DMS79 (cell line): Measurements from ENCODE around the gene EDC4.
"Not testable (repeated sequence)": the region's sequence is repeated elsewhere in the genome, so short reads cannot be mapped to it uniquely, and the experiment has no call there.

Source experiments
- DNase-seq: peaks from one replicate; lab custom pipeline; 2025; lab: John Stamatoyannopoulos, UW

The EDC4 gene, protein sequence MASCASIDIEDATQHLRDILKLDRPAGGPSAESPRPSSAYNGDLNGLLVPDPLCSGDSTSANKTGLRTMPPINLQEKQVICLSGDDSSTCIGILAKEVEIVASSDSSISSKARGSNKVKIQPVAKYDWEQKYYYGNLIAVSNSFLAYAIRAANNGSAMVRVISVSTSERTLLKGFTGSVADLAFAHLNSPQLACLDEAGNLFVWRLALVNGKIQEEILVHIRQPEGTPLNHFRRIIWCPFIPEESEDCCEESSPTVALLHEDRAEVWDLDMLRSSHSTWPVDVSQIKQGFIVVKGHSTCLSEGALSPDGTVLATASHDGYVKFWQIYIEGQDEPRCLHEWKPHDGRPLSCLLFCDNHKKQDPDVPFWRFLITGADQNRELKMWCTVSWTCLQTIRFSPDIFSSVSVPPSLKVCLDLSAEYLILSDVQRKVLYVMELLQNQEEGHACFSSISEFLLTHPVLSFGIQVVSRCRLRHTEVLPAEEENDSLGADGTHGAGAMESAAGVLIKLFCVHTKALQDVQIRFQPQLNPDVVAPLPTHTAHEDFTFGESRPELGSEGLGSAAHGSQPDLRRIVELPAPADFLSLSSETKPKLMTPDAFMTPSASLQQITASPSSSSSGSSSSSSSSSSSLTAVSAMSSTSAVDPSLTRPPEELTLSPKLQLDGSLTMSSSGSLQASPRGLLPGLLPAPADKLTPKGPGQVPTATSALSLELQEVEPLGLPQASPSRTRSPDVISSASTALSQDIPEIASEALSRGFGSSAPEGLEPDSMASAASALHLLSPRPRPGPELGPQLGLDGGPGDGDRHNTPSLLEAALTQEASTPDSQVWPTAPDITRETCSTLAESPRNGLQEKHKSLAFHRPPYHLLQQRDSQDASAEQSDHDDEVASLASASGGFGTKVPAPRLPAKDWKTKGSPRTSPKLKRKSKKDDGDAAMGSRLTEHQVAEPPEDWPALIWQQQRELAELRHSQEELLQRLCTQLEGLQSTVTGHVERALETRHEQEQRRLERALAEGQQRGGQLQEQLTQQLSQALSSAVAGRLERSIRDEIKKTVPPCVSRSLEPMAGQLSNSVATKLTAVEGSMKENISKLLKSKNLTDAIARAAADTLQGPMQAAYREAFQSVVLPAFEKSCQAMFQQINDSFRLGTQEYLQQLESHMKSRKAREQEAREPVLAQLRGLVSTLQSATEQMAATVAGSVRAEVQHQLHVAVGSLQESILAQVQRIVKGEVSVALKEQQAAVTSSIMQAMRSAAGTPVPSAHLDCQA (N-terminal part only)

DNA sequence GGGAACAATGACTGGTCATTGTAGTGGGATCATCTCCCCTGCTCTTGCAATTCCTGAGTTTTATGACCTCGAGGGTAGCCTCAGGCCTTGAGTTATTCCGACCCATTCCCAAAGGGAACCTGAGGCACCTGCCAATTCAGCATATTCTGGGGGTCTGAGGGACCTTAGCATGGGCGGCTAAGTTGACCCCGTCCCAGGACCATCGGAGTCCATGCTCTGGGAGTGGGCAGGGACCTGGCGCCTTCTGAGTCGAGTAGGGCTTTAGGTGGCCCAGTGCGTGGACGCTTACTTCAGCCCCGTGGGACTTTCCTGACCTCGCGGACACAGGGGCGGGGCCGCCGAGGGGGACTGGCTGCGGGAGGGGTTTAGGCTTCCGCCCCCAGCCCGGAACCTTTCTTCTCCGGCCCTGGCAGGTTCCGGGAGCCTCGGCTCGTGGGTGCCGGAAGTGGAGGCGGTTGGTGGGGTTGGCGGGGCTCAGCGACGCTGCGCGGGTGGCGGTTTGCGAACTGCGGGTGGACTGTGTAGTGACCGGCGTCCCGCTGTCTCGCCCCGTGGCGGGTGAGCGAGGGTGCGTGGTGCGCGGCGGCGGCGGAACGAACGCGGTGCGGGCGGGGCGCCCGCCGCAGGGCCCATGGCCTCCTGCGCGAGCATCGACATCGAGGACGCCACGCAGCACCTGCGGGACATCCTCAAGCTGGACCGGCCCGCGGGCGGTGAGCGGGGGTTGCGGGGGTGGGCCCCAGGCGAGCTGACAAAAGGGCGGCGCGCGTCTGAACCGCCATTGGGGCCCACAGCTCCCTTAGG lies at the start of gene EDC4:
EDC4 (plus strand) TSS at position 422 of the 804 bp plus-strand sequence; CDS start at position 632, 210 bp downstream.
- peak; percentile 13 for DNase-seq

DNA sequence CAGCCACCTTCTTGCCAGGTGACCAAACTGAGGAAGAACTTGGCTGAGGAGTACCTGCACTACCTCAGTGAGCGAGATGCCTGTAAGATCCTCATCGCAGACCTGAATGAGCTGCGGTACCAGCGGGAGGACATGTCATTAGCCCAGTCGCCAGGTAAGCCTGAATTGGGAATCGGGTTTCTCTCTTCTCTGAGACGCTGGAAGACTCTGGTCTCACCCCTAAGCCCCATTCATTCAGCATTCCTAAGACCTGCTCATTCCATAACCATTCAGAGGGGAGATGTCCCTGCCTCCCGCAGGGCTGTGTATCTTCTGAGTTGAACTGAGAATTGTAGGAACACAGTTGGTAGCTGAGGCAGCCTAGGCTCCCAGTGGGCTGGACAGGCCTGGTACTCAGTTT lies 47.7 kb upstream of the EDC4 start:
- no peak for DNase-seq

DNA sequence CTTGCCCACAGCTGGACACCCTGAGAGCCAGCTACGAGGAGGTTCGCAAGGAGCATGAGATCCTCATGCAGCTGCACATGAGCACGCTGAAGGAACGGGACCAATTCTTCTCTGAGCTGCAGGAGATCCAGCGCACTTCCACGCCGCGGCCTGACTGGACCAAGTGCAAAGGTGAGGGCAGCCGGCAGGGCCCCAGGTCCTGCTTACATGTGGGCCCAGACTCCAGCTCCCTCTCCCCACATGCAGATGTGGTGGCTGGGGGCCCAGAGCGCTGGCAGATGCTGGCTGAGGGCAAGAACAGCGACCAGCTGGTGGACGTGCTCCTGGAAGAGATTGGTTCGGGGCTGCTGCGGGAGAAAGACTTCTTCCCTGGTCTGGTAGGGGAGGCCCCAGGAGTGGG lies 46.9 kb upstream of the EDC4 start:
- no peak for DNase-seq

DNA sequence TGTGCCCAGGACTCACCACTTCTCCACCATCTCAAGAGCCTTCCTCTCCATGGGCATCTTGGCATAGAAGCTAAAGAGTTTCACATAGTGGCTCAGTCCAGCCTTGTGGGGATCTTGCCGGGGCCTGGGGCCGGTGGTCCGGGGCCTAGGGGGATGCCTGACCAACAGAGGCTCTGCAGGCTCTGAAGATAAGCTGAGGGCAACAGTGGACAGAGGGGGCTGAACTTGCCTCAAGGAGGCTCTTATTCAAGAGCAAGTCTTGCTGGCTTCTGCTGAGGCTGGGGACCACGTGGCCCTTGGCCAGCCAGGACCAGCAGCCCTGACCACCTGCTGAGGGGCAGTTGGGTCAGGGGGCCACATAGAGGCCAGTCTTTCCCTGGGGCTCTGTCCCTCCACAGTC lies 44.2 kb upstream of the EDC4 start:
- DNase-seq = no peak

DNA sequence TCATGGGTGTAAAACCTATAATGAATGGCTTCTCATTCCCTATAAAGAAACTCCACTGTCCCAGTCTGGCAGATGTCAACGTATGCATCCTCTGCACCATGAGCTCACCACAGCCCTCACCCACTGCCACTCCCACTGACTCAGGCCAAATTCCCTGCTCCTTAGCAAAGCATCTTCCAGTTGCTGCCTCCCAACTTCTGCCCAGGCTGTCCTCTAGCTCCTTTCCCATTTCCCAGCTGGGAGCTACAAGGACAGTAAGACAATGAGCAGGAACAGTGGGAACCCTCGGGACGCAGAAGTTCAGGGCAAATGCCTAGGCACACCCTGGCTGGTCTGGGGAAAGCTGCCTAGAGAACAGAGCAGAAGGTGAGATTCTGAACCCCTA lies 39.8 kb upstream of the EDC4 start:
- DNase-seq = no peak

DNA sequence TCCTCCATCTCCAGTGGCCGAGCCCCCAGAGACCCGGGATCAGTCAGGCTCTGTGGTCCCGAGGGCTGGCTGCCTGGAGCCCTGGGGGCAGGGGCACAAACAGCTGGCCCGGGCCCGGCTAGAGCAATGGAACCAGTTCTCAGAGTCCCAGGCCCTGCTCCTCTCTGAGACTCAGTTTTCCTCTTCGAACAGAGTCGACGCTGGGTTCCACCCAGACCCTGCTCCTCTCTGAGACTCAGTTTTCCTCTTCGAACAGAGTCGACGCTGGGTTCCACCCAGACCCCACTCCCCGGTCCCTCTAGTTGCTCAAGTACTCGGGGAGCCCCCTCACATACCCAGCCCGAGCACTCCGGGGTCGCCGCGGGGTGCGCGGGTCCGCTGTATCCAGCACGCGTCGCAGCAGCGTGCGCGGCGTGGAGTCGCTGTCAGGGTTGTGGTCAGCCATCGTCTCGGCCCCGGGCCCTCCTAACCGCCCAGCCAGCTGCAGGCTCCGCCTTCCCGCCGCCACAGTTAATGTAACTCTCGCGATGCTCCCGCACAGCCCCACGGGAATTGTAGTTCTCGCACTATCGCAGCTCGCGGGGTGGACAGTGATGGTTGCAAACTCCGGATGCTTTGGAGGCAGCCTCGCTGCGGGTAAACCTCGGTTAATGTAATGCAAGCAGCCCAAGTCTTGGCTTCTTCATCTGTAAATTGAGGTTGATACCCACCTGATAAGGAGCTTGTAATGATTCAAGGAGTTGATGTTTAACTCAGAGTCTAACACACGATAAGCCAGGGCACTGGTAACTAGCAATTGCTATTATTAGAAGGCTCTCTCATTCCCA lies 39.2 kb upstream of the EDC4 start:
- DNase-seq = peak; percentile 57

DNA sequence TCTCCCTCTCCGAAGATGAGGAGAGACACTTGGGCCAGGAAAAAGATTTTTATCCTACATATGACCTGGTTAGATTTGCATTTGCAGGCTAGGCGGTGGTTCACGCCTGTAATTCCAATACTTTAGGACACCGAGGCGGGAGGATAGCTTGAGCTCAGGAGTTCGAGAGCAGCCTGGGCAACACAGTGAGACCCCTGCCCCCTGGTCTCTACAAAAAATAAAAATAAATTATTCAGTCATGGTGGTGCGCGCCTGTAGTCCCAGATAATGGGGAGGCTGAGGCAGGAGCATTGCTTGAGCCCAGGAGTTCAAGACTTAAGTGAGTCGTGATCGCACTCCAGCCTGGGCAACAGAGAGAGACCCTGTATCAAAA lies 38.6 kb upstream of the EDC4 start:
- no peak for DNase-seq

DNA sequence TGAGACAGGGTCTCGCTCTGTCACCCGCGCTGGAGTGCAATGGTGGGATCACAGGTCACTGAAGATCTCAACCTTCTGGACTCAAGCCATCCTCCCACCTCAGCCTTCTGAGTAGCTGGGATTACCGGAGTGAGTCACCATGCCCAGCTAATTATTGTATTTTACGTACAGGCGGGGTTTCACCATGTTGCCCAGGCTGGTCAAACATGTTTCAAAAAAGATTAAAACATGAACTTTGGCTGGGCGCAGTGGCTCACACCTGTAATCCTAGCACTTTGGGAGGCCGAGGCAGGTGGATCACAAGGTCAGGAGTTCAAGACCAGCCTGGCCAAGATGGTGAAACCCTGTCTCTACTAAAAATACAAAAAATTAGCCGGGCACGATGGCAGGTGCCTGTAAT lies 35.7 kb upstream of the EDC4 start:
- not testable (repeated sequence) for DNase-seq

DNA sequence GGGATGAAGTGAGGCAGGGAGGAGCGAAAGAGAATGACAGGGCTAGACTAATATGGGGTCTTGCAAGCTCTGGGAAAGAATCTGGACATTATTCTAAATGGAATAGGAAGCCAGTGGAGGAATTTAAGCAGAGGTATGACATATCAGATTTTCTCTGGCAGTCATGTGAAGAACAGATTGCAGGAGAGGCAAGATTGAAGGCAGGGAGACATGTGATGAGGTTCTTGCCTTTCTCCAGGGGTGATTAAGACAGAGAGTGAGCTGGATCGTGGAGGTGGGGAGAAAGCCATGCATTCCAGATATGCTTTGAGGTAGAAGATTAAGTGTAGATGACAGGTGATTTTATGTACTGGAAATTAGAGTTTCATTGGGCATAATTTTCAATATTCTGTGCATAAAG lies 35.0 kb upstream of the EDC4 start:
- no peak for DNase-seq

DNA sequence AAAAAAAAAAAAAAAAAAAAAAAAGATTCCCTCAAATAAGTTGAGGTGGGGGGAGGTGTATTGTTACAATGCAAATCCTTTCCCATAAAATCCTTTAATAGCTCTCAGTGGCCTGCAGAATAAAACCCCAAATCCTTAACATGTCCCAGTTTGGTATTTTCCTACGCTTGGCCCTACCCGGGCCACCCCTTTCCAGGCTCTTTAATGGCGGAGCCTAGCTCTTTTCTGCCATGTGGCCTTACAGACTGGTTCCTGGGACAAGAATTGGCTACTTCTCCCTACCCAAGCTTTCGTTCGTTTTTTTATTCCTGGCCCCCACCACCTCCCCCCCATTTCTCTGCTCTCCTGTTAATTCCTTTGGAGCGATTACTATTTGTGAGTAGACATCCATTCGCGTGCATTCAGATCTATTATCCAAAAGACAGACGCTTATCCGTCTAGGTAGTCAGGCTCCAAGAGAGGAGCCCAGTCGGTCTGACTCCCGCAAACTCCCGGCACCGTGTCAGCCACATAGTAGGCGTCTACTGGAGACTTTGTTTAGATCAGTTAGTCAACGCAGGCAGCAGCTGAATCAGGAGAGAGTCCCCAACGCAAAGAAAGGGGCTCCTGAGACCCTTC lies 31.5 kb upstream of the EDC4 start:
- no peak for DNase-seq

DNA sequence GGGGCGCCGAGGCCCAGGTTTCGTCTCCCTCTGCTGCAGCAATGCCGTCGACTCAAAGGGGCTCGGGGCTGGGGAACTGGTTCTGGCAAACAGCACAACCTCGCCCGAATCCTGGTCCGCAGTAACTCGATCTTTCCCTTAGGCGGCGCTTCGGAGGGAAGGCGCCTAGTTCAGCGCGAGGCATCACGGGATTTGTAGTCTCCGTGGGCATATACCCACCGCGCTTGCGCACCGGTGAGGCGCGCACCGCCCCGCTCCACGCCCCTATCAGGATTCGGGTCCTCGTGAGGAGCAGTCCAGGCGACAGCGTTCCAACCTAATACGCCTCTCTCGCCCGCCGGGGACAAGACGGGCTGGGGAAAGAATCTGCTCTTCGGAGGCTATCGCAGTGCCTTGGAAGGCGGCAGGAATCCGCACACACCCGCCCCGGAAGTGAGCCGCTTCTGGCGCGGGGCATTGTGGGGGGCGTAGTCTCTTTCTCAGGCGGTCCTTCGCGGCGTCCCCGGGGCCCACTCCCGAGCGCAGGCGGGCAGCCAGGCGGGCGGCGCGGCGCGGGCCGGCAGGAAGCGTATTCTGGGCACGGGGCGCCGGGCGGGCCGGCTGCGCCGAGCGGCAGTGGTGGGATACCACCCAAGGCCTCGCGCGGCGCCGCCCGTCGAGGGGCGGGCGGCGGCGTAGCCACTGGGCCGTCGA lies 30.9 kb upstream of the EDC4 start, which contains the start of gene THAP11:
THAP11 (plus strand) TSS at position 505 of the 693 bp plus-strand sequence. CDS start 235 bp downstream, outside the sequence.
- DNase-seq = peak; percentile 72

DNA sequence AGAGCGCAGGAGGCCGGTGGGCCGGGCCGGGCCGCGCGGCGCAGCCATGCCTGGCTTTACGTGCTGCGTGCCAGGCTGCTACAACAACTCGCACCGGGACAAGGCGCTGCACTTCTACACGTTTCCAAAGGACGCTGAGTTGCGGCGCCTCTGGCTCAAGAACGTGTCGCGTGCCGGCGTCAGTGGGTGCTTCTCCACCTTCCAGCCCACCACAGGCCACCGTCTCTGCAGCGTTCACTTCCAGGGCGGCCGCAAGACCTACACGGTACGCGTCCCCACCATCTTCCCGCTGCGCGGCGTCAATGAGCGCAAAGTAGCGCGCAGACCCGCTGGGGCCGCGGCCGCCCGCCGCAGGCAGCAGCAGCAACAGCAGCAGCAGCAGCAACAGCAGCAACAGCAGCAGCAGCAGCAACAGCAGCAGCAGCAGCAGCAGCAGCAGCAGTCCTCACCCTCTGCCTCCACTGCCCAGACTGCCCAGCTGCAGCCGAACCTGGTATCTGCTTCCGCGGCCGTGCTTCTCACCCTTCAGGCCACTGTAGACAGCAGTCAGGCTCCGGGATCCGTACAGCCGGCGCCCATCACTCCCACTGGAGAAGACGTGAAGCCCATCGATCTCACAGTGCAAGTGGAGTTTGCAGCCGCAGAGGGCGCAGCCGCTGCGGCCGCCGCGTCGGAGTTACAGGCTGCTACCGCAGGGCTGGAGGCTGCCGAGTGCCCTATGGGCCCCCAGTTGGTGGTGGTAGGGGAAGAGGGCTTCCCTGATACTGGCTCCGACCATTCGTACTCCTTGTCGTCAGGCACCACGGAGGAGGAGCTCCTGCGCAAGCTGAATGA lies 30.1 kb upstream of the EDC4 start:
- peak; percentile 21 for DNase-seq

DNA sequence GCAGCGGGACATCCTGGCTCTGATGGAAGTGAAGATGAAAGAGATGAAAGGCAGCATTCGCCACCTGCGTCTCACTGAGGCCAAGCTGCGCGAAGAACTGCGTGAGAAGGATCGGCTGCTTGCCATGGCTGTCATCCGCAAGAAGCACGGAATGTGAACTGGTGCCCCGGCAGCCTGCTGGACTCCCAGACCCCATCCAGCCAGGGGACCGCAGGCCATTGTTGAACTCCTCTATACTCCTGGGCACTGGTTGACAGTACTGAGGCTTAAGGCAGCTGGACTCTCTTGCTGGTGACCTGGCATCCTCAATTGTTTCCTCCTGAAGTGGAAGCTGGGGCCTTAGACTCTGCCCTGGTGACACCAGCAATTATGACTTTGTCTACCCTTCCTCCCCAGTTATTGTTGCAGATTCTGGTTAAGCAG lies 29.5 kb upstream of the EDC4 start:
- DNase-seq = no peak

DNA sequence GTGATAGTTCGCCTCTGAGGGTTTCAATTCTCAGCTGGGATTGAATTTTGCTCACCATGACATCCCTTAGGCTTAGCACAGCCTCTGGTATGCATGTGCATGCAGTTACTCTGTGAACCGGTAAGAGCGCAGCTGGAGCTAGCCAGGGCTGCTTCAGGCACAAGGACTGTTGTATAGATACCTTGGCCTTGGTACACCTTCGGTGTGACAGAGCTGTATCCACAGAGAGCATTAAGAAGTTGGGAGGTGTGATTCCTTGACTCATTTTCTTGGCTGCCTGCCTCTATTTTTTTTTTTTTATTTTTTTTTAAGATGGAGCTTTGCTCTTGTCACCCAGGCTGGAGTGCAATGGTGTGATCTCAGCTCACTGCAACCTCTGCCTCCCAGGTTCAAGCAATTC lies 28.4 kb upstream of the EDC4 start:
- no peak for DNase-seq

DNA sequence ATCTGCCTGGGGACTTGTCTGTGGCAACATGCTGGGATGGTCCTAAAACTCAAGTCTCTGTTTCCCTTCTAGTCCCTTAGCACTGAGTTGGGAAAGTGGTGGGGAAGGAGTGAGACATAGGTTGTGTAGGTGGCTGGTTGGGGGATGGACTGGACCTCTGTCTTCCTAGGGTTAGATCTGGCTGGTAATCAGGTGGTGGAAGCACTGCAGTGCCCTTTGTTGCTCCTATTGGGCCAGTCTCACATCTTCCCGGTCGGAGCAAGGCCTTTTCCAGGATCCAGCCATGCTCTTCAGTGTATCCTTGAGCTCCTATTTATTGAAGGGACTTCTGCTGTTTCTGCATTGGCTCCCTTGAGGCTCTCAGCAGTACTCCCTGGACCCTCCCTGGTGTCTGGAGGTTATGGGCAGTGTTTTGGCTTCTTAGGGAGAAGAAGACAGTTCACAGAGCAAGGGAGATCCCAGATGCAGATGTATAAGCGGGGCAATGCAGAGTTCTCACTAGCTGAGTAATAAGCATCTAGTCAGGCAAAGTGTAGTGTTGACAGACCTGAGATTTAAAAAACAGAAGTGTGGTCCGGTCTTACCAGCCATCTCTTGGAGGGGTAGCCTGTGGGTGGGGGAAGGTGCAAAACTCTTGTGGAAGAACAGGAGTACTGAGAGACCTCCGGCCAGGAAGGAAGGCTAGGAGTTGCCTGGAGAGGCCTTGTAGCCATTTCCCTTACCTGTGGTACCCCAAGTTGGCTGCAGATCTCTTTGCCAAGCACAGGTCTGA lies 27.4 kb upstream of the EDC4 start:
- no peak for DNase-seq

DNA sequence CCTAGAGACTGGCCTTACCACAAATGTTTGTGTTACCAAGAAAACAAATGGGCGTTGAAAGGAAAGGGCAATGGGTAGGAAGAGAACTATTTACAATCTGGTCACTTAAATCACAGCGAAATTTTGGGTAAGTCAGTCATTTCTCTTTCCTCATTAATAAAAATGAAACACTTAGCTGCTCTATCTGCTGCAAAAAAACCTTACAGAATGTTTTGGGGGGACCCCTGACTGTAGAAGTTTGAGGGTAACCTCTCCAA lies 26.9 kb upstream of the EDC4 start:
- DNase-seq = no peak

DNA sequence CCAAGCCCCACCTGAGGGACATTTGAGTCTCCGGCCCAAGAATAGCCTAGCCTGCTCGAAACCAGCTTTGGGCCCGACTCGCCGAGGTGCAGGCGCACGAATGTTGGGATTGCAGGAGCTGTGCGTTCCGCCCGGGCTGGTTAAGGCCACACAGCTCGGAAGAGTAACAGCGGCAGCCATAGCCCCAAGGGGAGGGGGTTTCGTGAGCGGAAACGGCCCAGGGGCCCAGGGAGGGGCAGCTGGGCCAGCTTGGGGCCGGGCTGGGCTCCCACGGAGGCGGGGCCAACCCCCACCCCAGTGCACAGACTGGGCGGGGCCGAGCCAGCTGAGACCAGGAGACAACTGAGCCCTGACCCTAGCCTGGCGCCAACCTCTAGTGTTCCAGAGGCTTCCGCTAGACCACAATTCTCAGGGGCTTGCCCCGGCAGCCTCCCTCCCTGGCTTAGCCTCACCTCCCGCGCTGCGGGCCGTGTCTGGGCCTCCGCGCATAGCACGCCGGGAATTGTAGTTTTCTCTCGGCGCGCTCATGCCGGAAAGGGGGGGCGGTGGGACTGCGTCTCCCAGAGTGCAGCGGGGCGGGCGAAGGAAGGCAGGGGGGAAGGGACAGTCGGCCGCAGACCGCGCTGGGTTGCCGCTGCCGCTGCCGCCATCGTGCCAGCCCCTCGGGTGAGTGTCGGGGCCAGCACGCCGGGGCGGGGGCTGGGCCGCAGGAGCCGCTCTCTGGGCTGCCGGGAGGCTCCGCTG lies 26.4 kb upstream of the EDC4 start, which contains the start of gene NUTF2:
NUTF2 (plus strand) TSS at position 614 of the 744 bp plus-strand sequence. CDS start 18,198 bp downstream, outside the sequence.
- DNase-seq = peak; percentile 82
